Caco-2 (cell line): ENCODE data around the gene OVCA2. TPM values are rescaled to one million over a fixed set of nuclear protein-coding genes. Genes with fewer than 3 reads are reported as not detected.

Source experiments
- BruUV-seq: library from RNA; stranded (reverse); fragments of 400-500 nt; replicated peaks from 2 replicates; lab custom pipeline; 2021; lab: Mats Ljungman, UMichigan
- CTCF ChIA-PET: fragments of 300-600 bp; sonication (Branson Sonifier 250); formaldehyde crosslinking; loops from one replicate; lab custom pipeline; 2022; ENCODE audit warnings: antibody characterized with exemption; lab: Charles Lee
- POLR2A ChIA-PET: fragments of 300-600 bp; sonication (Branson Sonifier 250); formaldehyde crosslinking; loops from one replicate; lab custom pipeline; 2022; ENCODE audit warnings: antibody characterized with exemption; lab: Charles Lee
- DNase-seq, 2 experiments: peaks; one replicate each; pipeline versions ENCODE4 v3.0.0 to v3.0.0-alpha.2; 2020 to 2022
- H3K27me3 ChIP-seq: replicated peaks from 2 replicates; pipeline ENCODE4 v1.6.0; 2011; ENCODE audit warnings: low read length; ENCODE audit not compliant: control insufficient read depth, insufficient read depth
- H3K36me3 ChIP-seq: 2 replicates; pipeline ENCODE4 v1.5.1; 2011; ENCODE audit warnings: low read length; ENCODE audit not compliant: control insufficient read depth, insufficient read depth
- H3K4me1 ChIP-seq: fragments of 250-450 bp; sonication (Bioruptor Pico); 2 replicates; pipeline ENCODE4 v1.5.1; 2020; ENCODE audit warnings: mild to moderate bottlenecking
- H3K4me3 ChIP-seq: 2 replicates; pipeline ENCODE4 v1.5.1; 2011; ENCODE audit warnings: low read depth, mild to moderate bottlenecking, control low read depth, low read length
- H3K9me3 ChIP-seq: fragments of 250-450 bp; sonication (Bioruptor Pico); 2 replicates; pipeline ENCODE4 v1.5.1; 2020; ENCODE audit warnings: mild to moderate bottlenecking, moderate library complexity
- H3K27ac Mint-ChIP-seq: one replicate; pipeline ENCODE4 v1.8.0; 2022; ENCODE audit warnings: mixed read lengths; ENCODE audit not compliant: unreplicated experiment
- H3K27me3 Mint-ChIP-seq: one replicate; pipeline ENCODE4 v1.8.0; 2022; ENCODE audit warnings: mixed read lengths; ENCODE audit not compliant: insufficient read depth, unreplicated experiment
- H3K36me3 Mint-ChIP-seq: one replicate; pipeline ENCODE4 v1.8.0; 2022; ENCODE audit warnings: mild to moderate bottlenecking, mixed read lengths; ENCODE audit not compliant: insufficient read depth, unreplicated experiment
- H3K4me1 Mint-ChIP-seq: one replicate; pipeline ENCODE4 v1.8.0; 2022; ENCODE audit warnings: low read depth, mixed read lengths; ENCODE audit not compliant: unreplicated experiment
- H3K4me3 Mint-ChIP-seq: one replicate; pipeline ENCODE4 v1.8.0; 2022; ENCODE audit warnings: mild to moderate bottlenecking, moderate library complexity, mixed read lengths; ENCODE audit not compliant: unreplicated experiment
- H3K9me3 Mint-ChIP-seq: one replicate; pipeline ENCODE4 v1.8.0; 2022; ENCODE audit warnings: mixed read lengths; ENCODE audit not compliant: unreplicated experiment
- CTCF ChIP-seq, 2 experiments: fragments of 200-600 bp in 1 of 2; IDR thresholded peaks; 1 replicate in 1 of 2; 2 replicates in 1 of 2; pipeline versions ENCODE4 v1.5.1 to v1.8.0; 2011 to 2022; ENCODE audit warnings: antibody characterized with exemption in 1 of 2, control low read depth in 1 of 2, inconsistent platforms in 1 of 2, low read depth in 1 of 2, low read length in 1 of 2, mild to moderate bottlenecking in 1 of 2, moderate library complexity in 1 of 2; ENCODE audit not compliant: insufficient read depth in 1 of 2, severe bottlenecking in 1 of 2, unreplicated experiment in 1 of 2
- intact Hi-C: fragments of 100-400 bp; cut with micrococcal nuclease; formaldehyde crosslinking; loops from one replicate; pipeline ENCODE4 v1.10.0; 2022; ENCODE audit not compliant: unreplicated experiment
- total RNA-seq: library from RNA; stranded (reverse); gene quantifications from 2 replicates; pipeline ENCODE4 v1.2.3, GENCODE V29; 2022

Gene OVCA2
- total RNA-seq, 1 experiment from 2014 or later, result 39.3 TPM

- H3K4me3 Mint-ChIP-seq, result peak overlapping the region; percentile 76
- Histone ChIP-seq H3K4me3 (peak overlapping the region; percentile 73), H3K36me3 (no peaks in the 10 kb centered on the region), H3K27me3 (no peaks in the 10 kb centered on the region), H3K9me3 (no peaks in the 10 kb centered on the region), H3K4me1 (peaks cover 16% of the 10 kb centered on the region)
- H3K27me3 Mint-ChIP-seq, result peaks cover 12% of the 10 kb centered on the region
- H3K9me3 Mint-ChIP-seq, result no peaks in the 10 kb centered on the region
- H3K27ac Mint-ChIP-seq, result no peak overlapping the region
- peaks cover 23% of the 10 kb centered on the region for H3K36me3 Mint-ChIP-seq
- DNase-seq, result peak; percentile 78 to 87
- CTCF ChIA-PET, result interaction anchor here (0.7 to 3.7 kb wide), 9 partner anchors 41 to 366 kb away, joined by 3 to 57 read pairs (median 5); no protein-coding TSS in a partner anchor
- TF ChIP-seq CTCF (IDR thresholded peaks at IDR 0.05; ENCODE audit: insufficient read depth in 1 of 2, low read depth in 1 of 2, low read length in 1 of 2, severe bottlenecking in 1 of 2, unreplicated experiment in 1 of 2), result peak; percentile 60 to 69
- BruUV-seq, result no TSS peak
- POLR2A ChIA-PET, result interaction anchor here (0.7 to 0.8 kb wide), 2 partner anchors 192 to 283 kb away, joined by 3 to 16 read pairs; partner anchors contain the start of gene TSR1
- H3K4me1 Mint-ChIP-seq, result no peaks in the 10 kb centered on the region
- intact Hi-C loops, result loop anchor here (1.0 to 10.0 kb wide), 4 partner anchors 119 to 299 kb away; no protein-coding TSS in a partner anchor
These were observed 11.8 kb downstream of the OVCA2 start for GRCh38 chr17:2053380-2054261.

- Histone ChIP-seq H3K4me3 (peak overlapping the region; percentile 73), H3K9me3 (no peaks in the 10 kb centered on the region), H3K36me3 (no peaks in the 10 kb centered on the region), H3K27me3 (no peaks in the 10 kb centered on the region), H3K4me1 (peaks cover 10% of the 10 kb centered on the region)
- Mint-ChIP-seq H3K4me1 (no peaks in the 10 kb centered on the region), H3K27me3 (peaks cover 12% of the 10 kb centered on the region), H3K36me3 (peaks cover 23% of the 10 kb centered on the region), H3K9me3 (no peaks in the 10 kb centered on the region), H3K4me3 (peak overlapping the region; percentile 76), H3K27ac (no peak overlapping the region)
- TF ChIP-seq CTCF (IDR thresholded peaks at IDR 0.05; ENCODE audit: insufficient read depth in 1 of 2, low read depth in 1 of 2, low read length in 1 of 2, severe bottlenecking in 1 of 2, unreplicated experiment in 1 of 2), result no peak
- no peak for DNase-seq
- ChIA-PET POLR2A (interaction anchor here (0.5 to 0.8 kb wide), 2 partner anchors 282 to 288 kb away, joined by 3 read pairs; partner anchors contain the start of gene TSR1), CTCF (interaction anchor here (0.5 to 3.7 kb wide), 17 partner anchors 9 to 732 kb away, joined by 3 to 57 read pairs (median 3); no protein-coding TSS in a partner anchor)
- BruUV-seq, result no TSS peak
- intact Hi-C loops, result loop anchor here (5.0 to 10.0 kb wide), 3 partner anchors 118 to 298 kb away; no protein-coding TSS in a partner anchor
These were observed 12.4 kb downstream of the OVCA2 start for GRCh38 chr17:2054262-2054511.

- Mint-ChIP-seq H3K27ac (no peak within 1 kb of the TSS), H3K27me3 (peaks cover 12% of the 10 kb centered on the region), H3K36me3 (peaks cover 23% of the 10 kb centered on the region), H3K4me1 (no peaks in the 10 kb centered on the region), H3K9me3 (no peaks in the 10 kb centered on the region), H3K4me3 (peak within 1 kb of the TSS; percentile 76)
- intact Hi-C loops, result loop anchor here (5.0 to 10.0 kb wide), 3 partner anchors 118 to 298 kb away; no protein-coding TSS in a partner anchor
- peak within 1 kb of the TSS; percentile 73 for H3K4me3 ChIP-seq
- no peaks in the 10 kb centered on the region for H3K9me3 ChIP-seq
- CTCF ChIA-PET, result interaction anchor here (0.5 to 3.7 kb wide), 18 partner anchors 9 to 732 kb away, joined by 3 to 57 read pairs (median 3); no protein-coding TSS in a partner anchor
- POLR2A ChIA-PET, result interaction anchor here (0.5 to 0.8 kb wide), 2 partner anchors 282 to 289 kb away, joined by 3 read pairs; partner anchors contain the start of gene TSR1
- no peaks in the 10 kb centered on the region for H3K36me3 ChIP-seq
- no peaks in the 10 kb centered on the region for H3K27me3 ChIP-seq
- TF ChIP-seq CTCF (IDR thresholded peaks at IDR 0.05; ENCODE audit: insufficient read depth in 1 of 2, low read depth in 1 of 2, low read length in 1 of 2, severe bottlenecking in 1 of 2, unreplicated experiment in 1 of 2), result peak; percentile 63 to 96
- H3K4me1 ChIP-seq, result peaks cover 5% of the 10 kb centered on the region
- peak; percentile 73 to 88 for DNase-seq
- no TSS peak for BruUV-seq
These were observed 12.9 kb downstream of the OVCA2 start, which contains the start of gene HIC1 for GRCh38 chr17:2054512-2055291. Gene HIC1, plus strand, starts transcription at chr17:2055103. Its CDS starts 1,588 bp downstream, at chr17:2056691.
